ENCODE results near the gene TIPARP. TPM values are rescaled to one million over a fixed set of nuclear protein-coding genes. Genes with fewer than 3 reads are reported as not detected.
A peak's percentile ranks its signal among the peaks of the same experiment; 100 is the strongest.

The TIPARP gene, protein sequence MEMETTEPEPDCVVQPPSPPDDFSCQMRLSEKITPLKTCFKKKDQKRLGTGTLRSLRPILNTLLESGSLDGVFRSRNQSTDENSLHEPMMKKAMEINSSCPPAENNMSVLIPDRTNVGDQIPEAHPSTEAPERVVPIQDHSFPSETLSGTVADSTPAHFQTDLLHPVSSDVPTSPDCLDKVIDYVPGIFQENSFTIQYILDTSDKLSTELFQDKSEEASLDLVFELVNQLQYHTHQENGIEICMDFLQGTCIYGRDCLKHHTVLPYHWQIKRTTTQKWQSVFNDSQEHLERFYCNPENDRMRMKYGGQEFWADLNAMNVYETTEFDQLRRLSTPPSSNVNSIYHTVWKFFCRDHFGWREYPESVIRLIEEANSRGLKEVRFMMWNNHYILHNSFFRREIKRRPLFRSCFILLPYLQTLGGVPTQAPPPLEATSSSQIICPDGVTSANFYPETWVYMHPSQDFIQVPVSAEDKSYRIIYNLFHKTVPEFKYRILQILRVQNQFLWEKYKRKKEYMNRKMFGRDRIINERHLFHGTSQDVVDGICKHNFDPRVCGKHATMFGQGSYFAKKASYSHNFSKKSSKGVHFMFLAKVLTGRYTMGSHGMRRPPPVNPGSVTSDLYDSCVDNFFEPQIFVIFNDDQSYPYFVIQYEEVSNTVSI
- 3.8 TPM for polyA plus RNA-seq (2013, experiment 1 of 2)
- 4.3 TPM for polyA plus RNA-seq (2013, experiment 2 of 2)

DNA sequence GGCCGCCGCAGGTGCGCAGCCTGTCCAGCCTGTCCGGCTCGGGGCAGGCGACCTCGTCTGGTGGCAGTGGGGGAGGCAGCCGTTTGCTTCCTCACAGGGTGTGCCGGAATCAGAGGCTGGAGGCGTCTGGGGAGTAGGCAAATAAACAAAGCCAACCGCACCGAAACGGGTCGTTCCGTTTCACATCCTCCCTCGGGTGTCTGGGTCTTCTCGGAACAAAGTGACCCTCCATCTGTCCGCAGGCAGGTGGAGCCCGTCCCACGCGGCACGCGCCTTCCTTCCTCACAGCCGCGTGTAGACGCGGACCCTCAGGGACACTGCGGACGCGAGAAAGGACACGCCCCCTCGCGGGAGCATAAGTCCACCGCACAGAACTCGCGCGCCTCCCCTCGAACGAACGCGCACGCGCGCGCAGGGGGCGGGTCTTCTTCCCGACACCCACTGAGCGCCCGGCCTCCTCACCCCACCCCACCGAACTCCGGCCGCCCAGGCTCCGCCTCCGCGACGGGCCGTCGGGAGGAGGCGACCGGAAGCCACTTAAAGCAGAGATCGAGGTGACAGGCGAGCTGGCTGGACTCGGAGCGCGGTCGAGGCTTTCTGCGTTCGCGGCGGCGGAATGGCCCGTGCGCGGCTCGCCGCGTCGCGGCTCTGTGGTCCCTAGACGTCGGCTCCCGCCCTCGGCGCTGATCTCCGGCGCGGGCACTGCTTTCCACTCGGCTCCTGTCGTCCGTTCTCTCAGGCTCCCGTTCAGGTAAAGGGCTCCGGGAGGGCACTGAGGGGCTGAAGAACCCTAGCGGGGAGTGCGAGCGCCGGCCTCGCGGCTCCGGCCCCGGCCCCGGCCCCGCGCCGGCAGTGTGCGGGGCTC lies at the start of gene TIPARP:
Gene TIPARP (plus strand): TSS at position 545 of the 865 bp plus-strand sequence. CDS start 3,108 bp downstream, outside the sequence.
- Histone ChIP-seq H2AK5ac (ENCODE audit: low read length) (no peak within 1 kb of the TSS), H4K8ac (ENCODE audit: low read depth, low read length) (no peak within 1 kb of the TSS), H3K79me1 (ENCODE audit: low read length) (peaks cover 13% of the 10 kb centered on the region), H3K23ac (ENCODE audit: low read length) (peak within 1 kb of the TSS; percentile 18), H3K4me3 (ENCODE audit: low read length) (peak within 1 kb of the TSS; percentile 93), H4K5ac (ENCODE audit: low read length) (no peak within 1 kb of the TSS), H3K56ac (ENCODE audit: low read length) (peak within 1 kb of the TSS; percentile 96), H3K36me3 (ENCODE audit: control insufficient read depth, insufficient read depth, low read length) (peaks cover 4% of the 10 kb centered on the region), H2BK15ac (replicated peaks; ENCODE audit: low read depth) (no peak within 1 kb of the TSS), H3K18ac (ENCODE audit: low read length) (peak within 1 kb of the TSS; percentile 97), H3K4me2 (ENCODE audit: low read length) (peak within 1 kb of the TSS; percentile 62), H3K27me3 (ENCODE audit: insufficient read depth, low read length, poor library complexity) (no peaks in the 10 kb centered on the region), H3K4ac (ENCODE audit: low read depth, low read length) (peak within 1 kb of the TSS; percentile 62), H3K27ac (ENCODE audit: low read depth, low read length) (peak within 1 kb of the TSS; percentile 93), H2BK120ac (ENCODE audit: low read depth, low read length) (peak within 1 kb of the TSS; percentile 83), H3K4me1 (ENCODE audit: control insufficient read depth, low read depth, low read length) (peaks cover 2% of the 10 kb centered on the region), H3K79me2 (ENCODE audit: control insufficient read depth, insufficient read depth, low read length) (peaks cover 23% of the 10 kb centered on the region), H2BK5ac (ENCODE audit: low read length) (peak within 1 kb of the TSS; percentile 86), H3K9ac (ENCODE audit: low read length) (peak within 1 kb of the TSS; percentile 90)
- no CpG with 5 or more reads among the region's 105 CpGs for WGBS (ENCODE audit: extremely low coverage, insufficient coverage, low lambda C conversion rate)
- peak; percentile 98 for DNase-seq

DNA sequence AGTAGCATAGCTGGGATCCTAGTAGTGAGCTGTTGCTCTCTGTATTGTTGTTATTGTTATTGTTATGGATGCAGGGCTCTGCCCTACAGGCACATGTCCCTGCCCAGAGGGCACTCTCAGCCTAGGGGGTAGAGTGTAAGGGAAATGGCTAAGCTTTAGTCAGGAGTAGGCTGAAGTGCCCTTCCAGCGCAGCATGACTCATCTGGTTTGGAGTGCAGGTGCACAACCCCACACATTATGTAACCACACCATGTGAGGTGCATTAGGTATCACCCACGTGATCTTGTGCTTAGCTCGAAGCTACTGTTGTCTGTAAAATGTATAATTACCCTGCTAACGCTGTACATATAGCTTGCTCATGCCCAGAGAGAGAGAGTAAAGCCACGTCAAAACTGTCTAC lies 48.3 kb upstream of the TIPARP start:
- no CpG with 5 or more reads among the region's 5 CpGs for WGBS (ENCODE audit: extremely low coverage, insufficient coverage, low lambda C conversion rate)
- Histone ChIP-seq H3K27me3 (ENCODE audit: insufficient read depth, low read length, poor library complexity) (no peaks in the 10 kb centered on the region), H3K79me2 (ENCODE audit: control insufficient read depth, insufficient read depth, low read length) (no peaks in the 10 kb centered on the region), H3K18ac (ENCODE audit: low read length) (no peak overlapping the region), H2AK5ac (ENCODE audit: low read length) (no peak overlapping the region), H3K36me3 (ENCODE audit: control insufficient read depth, insufficient read depth, low read length) (no peaks in the 10 kb centered on the region), H2BK120ac (ENCODE audit: low read depth, low read length) (no peak overlapping the region), H3K27ac (ENCODE audit: low read depth, low read length) (no peak overlapping the region), H3K4me2 (ENCODE audit: low read length) (no peak overlapping the region), H3K23ac (ENCODE audit: low read length) (no peak overlapping the region), H4K8ac (ENCODE audit: low read depth, low read length) (no peak overlapping the region), H2BK15ac (replicated peaks; ENCODE audit: low read depth) (no peak overlapping the region), H3K4ac (ENCODE audit: low read depth, low read length) (no peak overlapping the region), H3K4me1 (ENCODE audit: control insufficient read depth, low read depth, low read length) (peaks cover 19% of the 10 kb centered on the region), H3K4me3 (ENCODE audit: low read length) (no peak overlapping the region), H3K56ac (ENCODE audit: low read length) (no peak overlapping the region), H3K9ac (ENCODE audit: low read length) (no peak overlapping the region), H4K5ac (ENCODE audit: low read length) (no peak overlapping the region), H3K79me1 (ENCODE audit: low read length) (no peaks in the 10 kb centered on the region), H2BK5ac (ENCODE audit: low read length) (no peak overlapping the region)
- no peak for DNase-seq

DNA sequence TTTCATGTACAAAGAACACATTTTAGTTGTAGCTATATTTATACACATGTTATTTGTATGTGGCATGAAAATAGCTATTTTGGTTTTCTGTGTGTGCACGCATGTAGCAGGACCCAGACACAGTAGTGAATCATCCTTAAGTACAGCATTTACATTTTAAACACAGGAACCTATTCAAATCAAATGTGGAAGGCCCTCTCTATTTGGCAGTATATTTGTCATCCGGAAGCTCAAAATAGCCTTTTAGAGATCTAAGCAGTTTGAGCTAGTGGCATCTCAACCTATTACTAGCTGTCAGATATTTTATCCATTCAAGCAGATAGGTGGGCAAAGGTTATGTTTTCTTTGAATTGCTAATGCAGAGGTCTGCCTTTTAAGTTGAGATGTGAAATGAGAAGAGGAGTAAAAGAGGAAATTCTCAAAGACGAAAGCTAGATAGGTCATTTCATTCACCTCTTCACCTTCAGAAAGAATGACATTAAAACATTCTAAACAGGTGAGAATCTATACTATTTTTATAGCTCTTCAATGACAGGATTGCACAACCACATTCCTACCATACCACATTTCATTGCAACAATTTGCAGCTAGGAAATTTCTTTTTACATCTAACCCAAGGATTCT lies 46.3 kb upstream of the TIPARP start:
- Histone ChIP-seq H3K4ac (ENCODE audit: low read depth, low read length) (no peak overlapping the region), H2AK5ac (ENCODE audit: low read length) (no peak overlapping the region), H3K27ac (ENCODE audit: low read depth, low read length) (no peak overlapping the region), H4K5ac (ENCODE audit: low read length) (no peak overlapping the region), H3K4me2 (ENCODE audit: low read length) (no peak overlapping the region), H4K8ac (ENCODE audit: low read depth, low read length) (no peak overlapping the region), H2BK15ac (replicated peaks; ENCODE audit: low read depth) (no peak overlapping the region), H3K56ac (ENCODE audit: low read length) (no peak overlapping the region), H3K27me3 (ENCODE audit: insufficient read depth, low read length, poor library complexity) (no peaks in the 10 kb centered on the region), H3K9ac (ENCODE audit: low read length) (no peak overlapping the region), H3K79me1 (ENCODE audit: low read length) (no peaks in the 10 kb centered on the region), H3K4me3 (ENCODE audit: low read length) (no peak overlapping the region), H3K23ac (ENCODE audit: low read length) (no peak overlapping the region), H3K18ac (ENCODE audit: low read length) (no peak overlapping the region), H3K79me2 (ENCODE audit: control insufficient read depth, insufficient read depth, low read length) (no peaks in the 10 kb centered on the region), H2BK120ac (ENCODE audit: low read depth, low read length) (no peak overlapping the region), H3K36me3 (ENCODE audit: control insufficient read depth, insufficient read depth, low read length) (no peaks in the 10 kb centered on the region), H2BK5ac (ENCODE audit: low read length) (no peak overlapping the region), H3K4me1 (ENCODE audit: control insufficient read depth, low read depth, low read length) (peaks cover 19% of the 10 kb centered on the region)
- DNase-seq, result peak; percentile 64
- no CpG with 5 or more reads among the region's 3 CpGs for WGBS (ENCODE audit: extremely low coverage, insufficient coverage, low lambda C conversion rate)

DNA sequence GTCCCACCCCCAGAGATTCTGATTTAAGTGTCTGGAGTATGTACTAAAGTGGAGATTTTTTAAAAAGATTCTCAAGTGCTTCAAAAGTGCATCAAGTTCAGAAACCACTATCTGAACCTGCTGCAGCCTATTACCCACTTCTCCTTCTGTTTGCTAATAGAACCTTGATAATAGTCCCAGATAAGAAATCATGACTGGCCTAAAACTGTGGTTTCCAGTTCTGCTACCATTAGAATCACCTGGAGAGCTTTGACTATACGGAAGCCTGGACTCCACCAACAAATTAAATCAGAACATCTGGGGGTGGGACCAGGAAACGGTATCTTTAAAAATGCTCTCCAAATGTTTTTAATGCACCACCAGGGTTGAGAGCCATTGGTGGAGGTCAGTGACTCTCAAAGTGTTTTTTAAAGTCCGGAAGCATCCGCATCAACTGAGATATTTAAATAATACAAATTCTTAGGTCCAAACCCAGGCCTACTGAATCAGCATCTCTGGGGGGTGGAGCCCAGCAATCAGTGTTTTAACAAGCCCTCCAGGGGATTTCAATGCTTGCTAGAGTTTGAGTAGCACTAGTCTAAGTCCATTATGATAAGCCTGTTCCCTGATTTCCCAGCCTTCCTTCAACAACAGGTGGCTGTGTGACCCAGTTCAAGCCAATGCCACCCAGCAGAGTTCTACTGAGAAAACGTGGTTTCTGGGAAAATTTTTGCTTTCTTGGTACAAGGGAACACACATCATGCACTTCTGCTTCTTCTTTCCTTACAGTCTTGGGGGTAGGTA lies 45.4 kb upstream of the TIPARP start:
- Histone ChIP-seq H3K23ac (ENCODE audit: low read length) (no peak overlapping the region), H3K9ac (ENCODE audit: low read length) (no peak overlapping the region), H2AK5ac (ENCODE audit: low read length) (no peak overlapping the region), H3K79me1 (ENCODE audit: low read length) (no peaks in the 10 kb centered on the region), H4K5ac (ENCODE audit: low read length) (no peak overlapping the region), H3K18ac (ENCODE audit: low read length) (no peak overlapping the region), H2BK15ac (replicated peaks; ENCODE audit: low read depth) (no peak overlapping the region), H3K79me2 (ENCODE audit: control insufficient read depth, insufficient read depth, low read length) (no peaks in the 10 kb centered on the region), H3K36me3 (ENCODE audit: control insufficient read depth, insufficient read depth, low read length) (no peaks in the 10 kb centered on the region), H3K4me3 (ENCODE audit: low read length) (no peak overlapping the region), H3K27me3 (ENCODE audit: insufficient read depth, low read length, poor library complexity) (no peaks in the 10 kb centered on the region), H3K4ac (ENCODE audit: low read depth, low read length) (no peak overlapping the region), H3K4me2 (ENCODE audit: low read length) (no peak overlapping the region), H3K27ac (ENCODE audit: low read depth, low read length) (peak overlapping the region; percentile 14), H2BK5ac (ENCODE audit: low read length) (no peak overlapping the region), H3K4me1 (ENCODE audit: control insufficient read depth, low read depth, low read length) (peaks cover 19% of the 10 kb centered on the region), H3K56ac (ENCODE audit: low read length) (no peak overlapping the region), H4K8ac (ENCODE audit: low read depth, low read length) (no peak overlapping the region), H2BK120ac (ENCODE audit: low read depth, low read length) (no peak overlapping the region)
- WGBS (ENCODE audit: extremely low coverage, insufficient coverage, low lambda C conversion rate), result no CpG with 5 or more reads among the region's 5 CpGs
- peak; percentile 66 for DNase-seq

Measured in mesendoderm (in vitro differentiated cells).